ENCODE measurements around the gene PUS10.
"Not testable (repeated sequence)": the region's sequence is repeated elsewhere in the genome, so short reads cannot be mapped to it uniquely, and the experiment has no call there.

The PUS10 gene

GRCh38 chr2:61017556-61018317 is at the start of gene PUS10, which contains the start of gene PEX13:
PUS10 (minus strand) TSS chr2:61018255; CDS start chr2:61011890, 6,365 bp downstream.
PEX13 (plus strand) TSS chr2:61017720; CDS start chr2:61017760, 40 bp downstream.
- no peak for FAIRE-seq

GRCh38 chr2:61065714-61066709 is 48.0 kb upstream of the PUS10 start, which contains the start of gene SANBR:
SANBR (plus strand) TSS chr2:61065871; CDS start chr2:61070351, 4,480 bp downstream.
- no peak for FAIRE-seq

- no peak for FAIRE-seq
These were observed 41.3 kb upstream of the PUS10 start for GRCh38 chr2:61059382-61059781.

GRCh38 chr2:61057562-61057961 is 39.5 kb upstream of the PUS10 start:
- no peak for FAIRE-seq

- FAIRE-seq: peak; percentile 58
These were observed 37.5 kb upstream of the PUS10 start for GRCh38 chr2:61055557-61055956.

GRCh38 chr2:61045999-61046398 is 27.9 kb upstream of the PUS10 start:
- no peak for FAIRE-seq

GRCh38 chr2:61045226-61045625 is 27.2 kb upstream of the PUS10 start:
- no peak for FAIRE-seq

GRCh38 chr2:61044636-61045035 is 26.6 kb upstream of the PUS10 start:
- no peak for FAIRE-seq

- FAIRE-seq: no peak
These were observed 24.8 kb upstream of the PUS10 start for GRCh38 chr2:61042807-61043206.

GRCh38 chr2:61036643-61037042 is 18.6 kb upstream of the PUS10 start:
- FAIRE-seq: not testable (repeated sequence)

- FAIRE-seq: not testable (repeated sequence)
These were observed 16.5 kb upstream of the PUS10 start for GRCh38 chr2:61034592-61034991.

GRCh38 chr2:61029533-61029932 is 11.5 kb upstream of the PUS10 start:
- no peak for FAIRE-seq

- no peak for FAIRE-seq
These were observed 5.6 kb upstream of the PUS10 start for GRCh38 chr2:61023670-61024069.

- no peak for FAIRE-seq
These were observed 3.2 kb upstream of the PUS10 start for GRCh38 chr2:61021228-61021660.

- no peak for FAIRE-seq
These were observed 743 bp upstream of the PUS10 start for GRCh38 chr2:61018798-61019197.

- no peak for FAIRE-seq
These were observed 282 bp upstream of the PUS10 start for GRCh38 chr2:61018318-61018755.

GRCh38 chr2:61017003-61017555 is 976 bp downstream of the PUS10 start:
- no peak for FAIRE-seq

- no peak for FAIRE-seq
These were observed 1.6 kb downstream of the PUS10 start for GRCh38 chr2:61016392-61017002.

- FAIRE-seq: no peak
These were observed 2.1 kb downstream of the PUS10 start for GRCh38 chr2:61015976-61016375.

GRCh38 chr2:61014763-61015162 is 3.3 kb downstream of the PUS10 start:
- no peak for FAIRE-seq

GRCh38 chr2:61013382-61013781 is 4.7 kb downstream of the PUS10 start:
- no peak for FAIRE-seq

- not testable (repeated sequence) for FAIRE-seq
These were observed 5.8 kb downstream of the PUS10 start for GRCh38 chr2:61012303-61012702.

Measured in endometrium (tissue), 2 donors.